HG02840 (cell line): ENCODE measurements around the gene MANBA.
"Not testable (repeated sequence)": the region's sequence is repeated elsewhere in the genome, so short reads cannot be mapped to it uniquely, and the experiment has no call there.

Experiments
- ATAC-seq: cut with Tn5 transposase; IDR thresholded peaks from one replicate; pipeline ENCODE4 v1.9.1; 2021; ENCODE audit warnings: mild to moderate bottlenecking, moderate library complexity, moderate number of reproducible peaks; ENCODE audit not compliant: unreplicated experiment, low FRiP score

The MANBA gene

DNA sequence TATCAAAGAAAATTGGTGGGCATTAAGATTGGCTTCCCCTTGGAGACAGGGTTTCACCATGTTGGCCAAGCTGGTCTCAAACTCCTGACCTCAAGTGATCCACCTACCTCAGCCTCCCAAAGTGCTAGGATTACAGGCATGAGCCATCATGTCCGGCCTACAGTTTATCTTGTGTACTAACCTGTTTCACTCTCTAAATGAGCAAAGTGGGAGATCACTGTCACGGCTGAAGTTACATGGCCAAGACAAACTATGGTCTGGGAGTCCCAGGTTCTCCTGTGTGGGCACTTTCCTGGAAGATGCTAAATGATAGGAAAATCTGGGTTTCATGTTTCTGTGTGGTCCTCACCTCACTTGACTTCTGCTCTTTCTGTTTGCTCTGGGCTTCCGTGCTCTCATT, 33.8 kb downstream of the MANBA start:
- not testable (repeated sequence) for ATAC-seq

DNA sequence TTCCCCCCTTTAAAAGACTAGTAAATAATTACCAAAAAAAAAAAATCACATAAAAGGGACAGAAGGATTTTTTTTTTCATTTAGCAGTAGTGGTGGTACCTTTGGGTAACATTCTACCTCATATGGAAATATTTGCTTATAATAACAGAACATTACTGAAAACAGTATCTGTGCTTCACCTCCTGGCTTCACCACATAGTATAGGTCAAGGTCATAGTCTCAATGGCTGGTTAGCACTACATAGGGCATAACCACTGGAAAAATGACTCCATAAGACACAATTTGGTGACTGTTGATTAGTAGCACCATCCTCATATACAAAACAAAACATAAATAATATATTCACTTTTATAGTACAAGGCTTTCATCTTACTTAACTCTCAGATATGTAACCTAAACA, 34.7 kb downstream of the MANBA start:
- ATAC-seq: no peak

GRCh38 chr4:102725229-102725628, 35.5 kb downstream of the MANBA start:
- no peak for ATAC-seq

DNA sequence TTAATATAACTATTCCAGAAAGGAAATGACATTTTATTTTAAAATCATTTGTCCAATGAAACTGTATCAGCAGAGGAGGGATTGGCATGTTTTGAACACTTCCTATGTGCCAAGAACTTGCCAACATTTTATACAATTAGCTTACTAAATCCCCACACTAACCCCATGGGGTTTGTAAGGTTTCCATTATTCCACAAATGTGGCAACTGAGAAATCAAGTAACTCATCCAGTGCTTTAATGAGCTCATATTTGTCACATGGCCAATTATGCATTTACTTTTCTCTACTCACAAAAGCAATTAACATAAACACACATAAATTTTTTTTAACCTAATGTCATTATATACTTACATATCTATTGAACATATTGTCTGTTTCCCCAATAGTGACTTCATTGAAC, 37.3 kb downstream of the MANBA start:
- ATAC-seq: no peak

GRCh38 chr4:102722740-102723139, 38.0 kb downstream of the MANBA start:
- no peak for ATAC-seq

DNA sequence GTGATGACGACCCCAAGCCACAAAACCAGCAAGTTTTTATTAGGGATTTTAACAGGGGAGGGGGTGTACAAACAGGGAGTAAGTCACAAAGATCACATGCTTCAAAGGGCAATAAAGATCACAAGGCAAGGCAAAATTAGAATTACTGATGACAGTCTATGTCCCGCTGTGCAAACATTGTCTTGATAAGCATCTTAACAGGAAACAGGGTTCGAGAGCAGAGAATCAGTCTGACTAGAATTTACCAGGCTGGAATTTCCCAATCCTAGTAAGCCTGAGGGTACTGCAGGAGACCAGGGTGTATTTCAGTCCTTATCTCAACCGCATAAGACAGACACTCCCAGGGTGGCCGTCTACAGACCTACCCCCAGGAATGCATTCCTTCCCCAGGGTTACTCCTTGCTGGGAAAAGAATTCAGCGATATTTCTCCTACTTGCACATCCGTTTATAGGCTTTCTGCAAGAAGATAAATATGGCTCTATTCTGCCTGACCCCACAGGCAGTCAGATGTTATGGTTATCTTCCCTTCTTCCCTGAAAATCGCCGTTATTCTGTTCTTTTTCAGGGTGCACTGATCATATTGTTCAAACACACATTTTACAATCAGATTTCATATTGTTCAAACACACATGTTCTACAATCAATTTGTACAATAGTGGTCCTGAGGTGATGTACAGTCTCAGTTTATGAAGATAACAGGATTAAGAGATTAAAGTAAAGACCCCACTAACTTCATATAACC, 41.8 kb downstream of the MANBA start:
- ATAC-seq: not testable (repeated sequence)

DNA sequence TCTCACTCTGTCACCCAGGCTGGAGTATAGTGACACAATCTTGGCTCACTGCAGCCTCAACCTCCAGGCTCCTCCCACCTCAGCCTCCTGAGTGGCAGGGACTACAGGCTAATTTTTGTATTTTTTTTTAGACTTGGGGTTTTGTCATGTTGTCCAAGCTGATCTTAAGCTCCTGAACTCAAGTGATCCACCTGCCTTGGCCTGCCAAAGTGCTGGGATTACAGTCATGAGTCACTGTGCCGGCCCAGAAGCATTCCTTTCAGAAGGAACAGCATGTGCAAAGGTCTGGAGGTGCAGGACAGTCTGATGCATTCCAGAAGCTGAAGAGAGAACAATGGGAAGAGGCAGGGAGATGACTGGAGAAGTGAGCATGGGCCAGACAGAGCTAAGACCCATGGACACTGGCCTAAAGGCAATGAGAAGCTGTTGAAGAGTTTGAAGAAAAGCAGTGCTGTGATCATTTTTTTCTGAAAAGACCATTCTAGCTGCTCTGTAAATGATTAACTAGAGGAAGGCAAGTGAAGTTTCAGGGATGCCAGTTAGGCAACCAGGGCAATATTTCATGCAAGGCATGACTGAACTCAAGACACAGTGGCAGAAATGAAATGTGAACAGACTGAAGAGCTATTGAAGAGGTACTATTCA, 43.2 kb downstream of the MANBA start:
- ATAC-seq: no peak

DNA sequence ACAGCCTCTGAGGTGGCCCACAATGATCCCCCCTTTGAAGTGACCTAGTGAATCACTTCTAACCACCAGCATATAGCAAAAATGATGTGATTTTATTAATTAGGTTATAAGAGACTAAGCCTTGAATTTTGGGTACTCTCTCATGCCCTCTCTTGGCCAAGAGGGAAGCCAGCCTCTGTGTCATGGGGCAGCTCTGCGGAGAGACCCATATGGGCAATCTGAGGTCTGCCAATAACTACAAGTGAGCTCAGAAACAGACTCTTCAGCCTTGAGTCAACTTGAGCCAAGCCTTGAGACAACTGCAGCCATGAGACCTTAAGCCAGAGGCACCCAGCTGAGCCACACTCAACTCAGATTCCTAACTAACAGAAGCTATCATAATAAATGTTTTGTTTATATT, 45.7 kb downstream of the MANBA start:
- ATAC-seq: no peak

DNA sequence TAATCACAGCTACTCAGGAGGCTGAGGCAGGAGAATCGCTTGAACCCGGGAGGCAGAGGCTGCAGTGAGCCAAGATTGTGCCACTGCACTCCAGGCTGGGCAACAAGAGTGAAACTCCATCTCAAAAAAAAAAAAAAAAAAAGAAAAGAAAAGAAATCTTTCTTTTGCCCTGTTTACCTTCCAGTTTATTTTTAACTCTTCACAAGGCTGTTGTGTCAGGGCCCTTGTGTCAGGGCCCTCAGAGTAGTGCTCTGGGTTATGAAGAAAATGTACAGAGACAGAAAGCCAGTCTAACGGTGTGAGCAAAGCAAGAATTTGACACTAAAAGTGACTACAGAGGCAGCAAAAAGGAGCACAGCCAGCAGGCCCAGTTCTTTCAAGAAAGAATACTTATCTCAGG, 47.0 kb downstream of the MANBA start:
- ATAC-seq: not testable (repeated sequence)

GRCh38 chr4:102713096-102713495, 47.7 kb downstream of the MANBA start:
- no peak for ATAC-seq

- no peak for ATAC-seq
These were observed 49.8 kb downstream of the MANBA start for GRCh38 chr4:102710986-102711385.

- ATAC-seq: not testable (repeated sequence)
These were observed 51.7 kb downstream of the MANBA start for GRCh38 chr4:102709060-102709459.

GRCh38 chr4:102707150-102707549, 53.6 kb downstream of the MANBA start:
- ATAC-seq: no peak

DNA sequence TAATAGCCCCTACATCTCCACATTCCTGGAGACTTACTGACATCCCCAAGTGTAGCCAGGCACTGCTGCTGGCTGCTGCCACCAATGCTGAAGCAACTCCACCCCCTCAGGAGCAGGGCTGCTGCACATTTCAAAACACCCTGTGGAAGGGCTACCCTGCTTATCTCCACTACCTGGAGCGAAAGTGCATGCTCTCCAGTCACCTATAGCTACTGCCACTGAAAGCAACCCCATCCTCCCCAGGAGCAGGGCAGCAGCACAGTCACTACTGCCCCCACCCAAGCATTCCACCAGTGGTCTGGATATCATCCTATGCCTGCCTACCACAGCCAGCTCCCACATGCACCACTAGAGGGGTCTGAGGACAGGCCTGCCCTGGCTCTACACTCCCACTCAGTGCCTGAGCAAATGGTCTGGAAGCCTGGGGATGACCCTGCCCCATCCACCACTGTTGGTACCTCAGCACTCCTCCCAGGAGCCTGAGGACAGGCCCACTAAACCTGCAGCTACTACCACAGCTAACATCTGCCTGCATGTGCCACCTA, 55.3 kb downstream of the MANBA start:
- ATAC-seq: no peak

DNA sequence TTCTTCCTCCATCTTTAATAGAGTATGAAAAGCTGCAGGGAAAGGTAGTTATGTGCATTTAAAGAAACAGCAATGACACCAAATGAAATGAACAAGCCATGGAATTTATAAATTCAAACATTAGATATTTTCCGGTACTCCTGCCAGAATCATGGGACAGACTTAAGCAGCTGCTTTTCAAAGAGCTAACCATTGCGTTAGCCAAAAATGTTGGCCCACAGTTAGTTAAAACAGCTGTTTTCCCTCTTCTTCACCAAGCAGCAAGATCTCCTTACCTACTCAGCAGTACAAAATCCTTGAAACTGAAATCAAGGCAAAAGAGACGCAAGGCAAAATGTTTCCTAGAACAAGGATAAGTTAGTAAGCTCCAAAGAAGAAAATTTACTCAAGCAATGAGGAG, 64.0 kb downstream of the MANBA start:
- ATAC-seq: no peak

DNA sequence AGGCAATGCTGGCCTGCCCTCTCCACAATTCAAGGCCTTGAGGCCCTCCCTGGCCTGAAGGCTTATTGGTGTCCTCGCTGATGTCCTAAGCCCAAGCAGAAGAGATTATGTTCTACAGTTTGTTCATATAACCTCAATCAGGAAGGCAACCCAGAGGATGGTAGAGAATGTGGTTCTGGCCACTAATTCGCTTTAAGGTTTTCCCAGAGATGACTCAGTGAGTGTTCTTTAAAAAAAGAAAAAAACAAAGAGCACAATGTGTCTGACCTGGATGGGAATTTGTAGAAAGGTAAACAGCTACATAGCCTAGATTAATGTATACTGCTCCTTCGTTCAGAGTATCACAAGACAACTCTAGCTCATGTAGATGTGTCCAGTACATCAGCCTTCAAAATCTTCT, 66.0 kb downstream of the MANBA start:
- ATAC-seq: no peak

DNA sequence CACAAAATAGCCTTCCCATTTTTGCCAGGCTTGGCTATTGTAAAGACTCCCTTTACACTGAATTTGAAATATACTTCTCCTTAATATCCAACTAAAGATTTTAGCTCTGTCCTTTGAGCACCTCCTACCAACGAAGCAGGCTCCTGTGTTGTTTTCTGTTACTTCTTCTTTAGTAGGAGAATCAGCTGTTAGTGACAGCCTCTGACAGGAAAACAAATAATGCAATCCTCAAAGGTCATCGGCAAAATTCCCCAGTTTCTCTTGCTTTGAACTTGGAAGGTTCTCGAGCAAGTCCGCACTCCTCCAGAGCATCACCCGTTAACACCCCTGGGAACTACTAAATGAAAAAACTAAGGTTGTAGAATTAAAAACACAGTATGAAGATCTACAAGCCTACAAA, 66.9 kb downstream of the MANBA start:
- no peak for ATAC-seq

- no peak for ATAC-seq
These were observed 67.4 kb downstream of the MANBA start for GRCh38 chr4:102693262-102693850.

DNA sequence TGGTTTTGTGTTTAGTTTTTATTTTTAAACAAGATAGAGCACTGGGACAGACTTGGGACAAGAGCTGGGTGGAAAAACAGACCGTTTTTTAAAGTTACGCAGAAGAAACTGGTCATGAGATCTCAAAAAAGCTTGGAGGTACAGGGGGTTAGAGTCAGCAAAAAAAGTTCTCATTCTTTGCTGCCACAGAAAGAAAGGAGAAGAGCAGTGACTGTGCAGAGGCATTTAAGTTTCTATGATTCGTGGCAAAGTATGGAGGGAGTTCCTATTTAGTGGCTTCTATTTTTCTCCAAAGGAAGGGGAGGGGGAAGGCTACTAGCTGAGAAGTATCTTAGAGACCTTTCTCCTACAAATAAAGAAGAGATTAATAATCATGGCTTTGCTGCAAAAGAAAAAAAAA, 68.3 kb downstream of the MANBA start:
- no peak for ATAC-seq

- ATAC-seq: peak; percentile 34
These were observed 72.8 kb downstream of the MANBA start for GRCh38 chr4:102687982-102688433.

DNA sequence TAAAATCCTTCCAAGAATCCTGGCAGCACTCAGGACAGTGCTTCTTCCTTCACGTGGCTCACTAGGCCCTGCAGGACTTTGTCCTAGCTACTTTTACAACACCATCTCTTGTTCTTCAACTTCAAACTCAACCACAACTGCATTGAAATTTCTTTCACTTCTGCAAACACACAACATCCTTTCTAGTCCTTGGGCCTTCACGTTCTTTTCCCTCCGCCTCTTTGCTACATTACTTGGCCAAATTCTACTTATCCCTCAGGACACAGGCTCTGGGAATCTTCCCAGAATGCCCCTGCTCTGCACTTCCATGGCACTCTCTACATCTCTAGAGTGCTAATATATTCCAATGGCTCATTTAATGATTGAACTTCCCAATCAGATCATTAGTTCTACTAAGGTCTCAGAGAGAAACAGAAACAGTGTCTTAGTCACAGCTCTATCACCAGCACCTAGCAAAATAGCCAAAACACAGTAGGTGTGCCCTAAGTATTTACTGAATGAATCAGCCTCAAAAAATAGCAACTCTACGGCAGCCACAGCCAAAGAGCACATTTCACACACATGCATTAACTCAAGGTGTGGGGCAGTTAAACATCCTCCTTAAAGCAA, 73.3 kb downstream of the MANBA start:
- ATAC-seq: peak; percentile 93
